Loucy (cell line): ENCODE measurements around the gene WNK2.

Source experiments
- EZH2phosphoT487 ChIP-seq: fragments of 200-600 bp; IDR thresholded peaks from 2 replicates; pipeline ENCODE4 v1.6.1; 2018; ENCODE audit warnings: antibody characterized with exemption, mild to moderate bottlenecking, moderate library complexity, borderline replicate concordance
- TF ChIP-seq, protein P1 (sequence below): fragments of 200-600 bp; sonication (generic); conservative IDR thresholded peaks from 2 replicates; pipeline ENCODE4 v1.5.1; 2014; ENCODE audit warnings: mild to moderate bottlenecking, antibody characterized with exemption, low read length

DNA sequence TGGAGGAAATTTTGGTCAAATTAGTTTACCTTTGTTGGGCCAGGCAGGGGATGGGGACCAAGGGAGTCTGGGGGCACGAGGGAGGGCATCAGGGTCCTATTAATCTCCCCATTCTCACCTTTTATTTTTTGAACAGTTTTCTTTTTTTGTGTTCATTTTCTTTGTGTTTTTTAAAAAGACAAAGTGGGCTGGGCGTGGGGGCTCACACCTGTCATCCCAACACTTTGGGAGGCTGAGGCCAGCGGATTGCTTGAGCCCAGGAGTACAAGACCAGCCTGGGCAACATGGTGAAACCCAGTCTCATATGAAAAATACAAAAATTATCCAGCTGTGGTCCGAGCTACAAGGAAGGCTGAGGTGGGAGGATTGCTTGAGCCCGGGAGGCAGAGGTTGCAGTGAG is 103.7 kb downstream of the WNK2 start:
- TF ChIP-seq, protein P1, sequence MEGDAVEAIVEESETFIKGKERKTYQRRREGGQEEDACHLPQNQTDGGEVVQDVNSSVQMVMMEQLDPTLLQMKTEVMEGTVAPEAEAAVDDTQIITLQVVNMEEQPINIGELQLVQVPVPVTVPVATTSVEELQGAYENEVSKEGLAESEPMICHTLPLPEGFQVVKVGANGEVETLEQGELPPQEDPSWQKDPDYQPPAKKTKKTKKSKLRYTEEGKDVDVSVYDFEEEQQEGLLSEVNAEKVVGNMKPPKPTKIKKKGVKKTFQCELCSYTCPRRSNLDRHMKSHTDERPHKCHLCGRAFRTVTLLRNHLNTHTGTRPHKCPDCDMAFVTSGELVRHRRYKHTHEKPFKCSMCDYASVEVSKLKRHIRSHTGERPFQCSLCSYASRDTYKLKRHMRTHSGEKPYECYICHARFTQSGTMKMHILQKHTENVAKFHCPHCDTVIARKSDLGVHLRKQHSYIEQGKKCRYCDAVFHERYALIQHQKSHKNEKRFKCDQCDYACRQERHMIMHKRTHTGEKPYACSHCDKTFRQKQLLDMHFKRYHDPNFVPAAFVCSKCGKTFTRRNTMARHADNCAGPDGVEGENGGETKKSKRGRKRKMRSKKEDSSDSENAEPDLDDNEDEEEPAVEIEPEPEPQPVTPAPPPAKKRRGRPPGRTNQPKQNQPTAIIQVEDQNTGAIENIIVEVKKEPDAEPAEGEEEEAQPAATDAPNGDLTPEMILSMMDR = no peak
- TF ChIP-seq EZH2phosphoT487 = no peak
